ENCODE data around the gene SELENOI.

DNA sequence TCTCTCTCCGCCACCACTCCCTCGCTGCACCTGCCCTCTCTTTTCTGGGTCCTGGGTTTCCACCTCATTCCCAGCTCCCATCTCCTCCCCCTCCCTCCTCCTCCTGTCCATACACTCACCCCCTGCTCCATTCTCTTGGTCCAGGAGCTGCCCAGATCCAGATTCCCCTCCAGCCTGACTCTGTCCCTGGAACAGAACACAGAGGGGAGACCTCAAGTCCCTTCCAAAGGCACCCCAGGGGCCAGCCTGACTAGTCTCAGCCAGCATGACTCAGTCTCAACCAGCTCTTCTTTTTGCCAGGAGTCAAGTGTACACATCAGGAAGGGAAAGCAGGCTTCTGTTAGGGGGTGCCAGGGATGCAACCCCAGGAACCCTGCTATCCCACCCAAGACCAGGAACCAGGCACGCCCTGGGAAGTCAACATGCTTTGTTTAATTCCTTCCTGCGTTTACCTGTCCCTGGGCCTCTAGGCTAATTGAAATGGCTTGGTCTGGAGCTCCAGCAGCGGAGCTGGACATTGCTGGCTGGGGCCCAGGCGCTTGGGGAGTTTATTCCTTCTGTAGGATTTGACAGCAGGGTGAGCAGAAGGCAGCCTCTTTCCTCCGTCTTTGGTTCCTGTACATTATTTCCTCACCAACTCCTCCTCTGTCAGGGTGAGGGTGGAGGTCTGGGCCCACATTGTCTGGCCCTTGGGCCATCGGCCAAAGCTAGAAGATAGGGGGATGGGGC lies 28.4 kb upstream of the SELENOI start:
- TF ChIP-seq POLR2AphosphoS5 (IDR thresholded peaks at IDR 0.05; ENCODE audit: low read depth): no peak
- TF ChIP-seq, protein P1, sequence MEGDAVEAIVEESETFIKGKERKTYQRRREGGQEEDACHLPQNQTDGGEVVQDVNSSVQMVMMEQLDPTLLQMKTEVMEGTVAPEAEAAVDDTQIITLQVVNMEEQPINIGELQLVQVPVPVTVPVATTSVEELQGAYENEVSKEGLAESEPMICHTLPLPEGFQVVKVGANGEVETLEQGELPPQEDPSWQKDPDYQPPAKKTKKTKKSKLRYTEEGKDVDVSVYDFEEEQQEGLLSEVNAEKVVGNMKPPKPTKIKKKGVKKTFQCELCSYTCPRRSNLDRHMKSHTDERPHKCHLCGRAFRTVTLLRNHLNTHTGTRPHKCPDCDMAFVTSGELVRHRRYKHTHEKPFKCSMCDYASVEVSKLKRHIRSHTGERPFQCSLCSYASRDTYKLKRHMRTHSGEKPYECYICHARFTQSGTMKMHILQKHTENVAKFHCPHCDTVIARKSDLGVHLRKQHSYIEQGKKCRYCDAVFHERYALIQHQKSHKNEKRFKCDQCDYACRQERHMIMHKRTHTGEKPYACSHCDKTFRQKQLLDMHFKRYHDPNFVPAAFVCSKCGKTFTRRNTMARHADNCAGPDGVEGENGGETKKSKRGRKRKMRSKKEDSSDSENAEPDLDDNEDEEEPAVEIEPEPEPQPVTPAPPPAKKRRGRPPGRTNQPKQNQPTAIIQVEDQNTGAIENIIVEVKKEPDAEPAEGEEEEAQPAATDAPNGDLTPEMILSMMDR (conservative IDR thresholded peaks at IDR 0.05; ENCODE audit: low read depth in 2 of 2): no peak
- no peak for TF ChIP-seq JUNB (IDR thresholded peaks at IDR 0.05; ENCODE audit: unreplicated experiment)
- no peak for TF ChIP-seq EZH2 (IDR thresholded peaks at IDR 0.05; ENCODE audit: low read depth, unreplicated experiment)
- TF ChIP-seq, protein P2, sequence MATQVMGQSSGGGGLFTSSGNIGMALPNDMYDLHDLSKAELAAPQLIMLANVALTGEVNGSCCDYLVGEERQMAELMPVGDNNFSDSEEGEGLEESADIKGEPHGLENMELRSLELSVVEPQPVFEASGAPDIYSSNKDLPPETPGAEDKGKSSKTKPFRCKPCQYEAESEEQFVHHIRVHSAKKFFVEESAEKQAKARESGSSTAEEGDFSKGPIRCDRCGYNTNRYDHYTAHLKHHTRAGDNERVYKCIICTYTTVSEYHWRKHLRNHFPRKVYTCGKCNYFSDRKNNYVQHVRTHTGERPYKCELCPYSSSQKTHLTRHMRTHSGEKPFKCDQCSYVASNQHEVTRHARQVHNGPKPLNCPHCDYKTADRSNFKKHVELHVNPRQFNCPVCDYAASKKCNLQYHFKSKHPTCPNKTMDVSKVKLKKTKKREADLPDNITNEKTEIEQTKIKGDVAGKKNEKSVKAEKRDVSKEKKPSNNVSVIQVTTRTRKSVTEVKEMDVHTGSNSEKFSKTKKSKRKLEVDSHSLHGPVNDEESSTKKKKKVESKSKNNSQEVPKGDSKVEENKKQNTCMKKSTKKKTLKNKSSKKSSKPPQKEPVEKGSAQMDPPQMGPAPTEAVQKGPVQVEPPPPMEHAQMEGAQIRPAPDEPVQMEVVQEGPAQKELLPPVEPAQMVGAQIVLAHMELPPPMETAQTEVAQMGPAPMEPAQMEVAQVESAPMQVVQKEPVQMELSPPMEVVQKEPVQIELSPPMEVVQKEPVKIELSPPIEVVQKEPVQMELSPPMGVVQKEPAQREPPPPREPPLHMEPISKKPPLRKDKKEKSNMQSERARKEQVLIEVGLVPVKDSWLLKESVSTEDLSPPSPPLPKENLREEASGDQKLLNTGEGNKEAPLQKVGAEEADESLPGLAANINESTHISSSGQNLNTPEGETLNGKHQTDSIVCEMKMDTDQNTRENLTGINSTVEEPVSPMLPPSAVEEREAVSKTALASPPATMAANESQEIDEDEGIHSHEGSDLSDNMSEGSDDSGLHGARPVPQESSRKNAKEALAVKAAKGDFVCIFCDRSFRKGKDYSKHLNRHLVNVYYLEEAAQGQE (IDR thresholded peaks at IDR 0.05; ENCODE audit: unreplicated experiment): no peak
- no peak for TF ChIP-seq EZH2phosphoT487 (IDR thresholded peaks at IDR 0.05; ENCODE audit: unreplicated experiment)
- TF ChIP-seq CREB1 (CRISPR knock-in tag; IDR thresholded peaks at IDR 0.05; ENCODE audit: low read depth): no peak
- TF ChIP-seq, protein P3, sequence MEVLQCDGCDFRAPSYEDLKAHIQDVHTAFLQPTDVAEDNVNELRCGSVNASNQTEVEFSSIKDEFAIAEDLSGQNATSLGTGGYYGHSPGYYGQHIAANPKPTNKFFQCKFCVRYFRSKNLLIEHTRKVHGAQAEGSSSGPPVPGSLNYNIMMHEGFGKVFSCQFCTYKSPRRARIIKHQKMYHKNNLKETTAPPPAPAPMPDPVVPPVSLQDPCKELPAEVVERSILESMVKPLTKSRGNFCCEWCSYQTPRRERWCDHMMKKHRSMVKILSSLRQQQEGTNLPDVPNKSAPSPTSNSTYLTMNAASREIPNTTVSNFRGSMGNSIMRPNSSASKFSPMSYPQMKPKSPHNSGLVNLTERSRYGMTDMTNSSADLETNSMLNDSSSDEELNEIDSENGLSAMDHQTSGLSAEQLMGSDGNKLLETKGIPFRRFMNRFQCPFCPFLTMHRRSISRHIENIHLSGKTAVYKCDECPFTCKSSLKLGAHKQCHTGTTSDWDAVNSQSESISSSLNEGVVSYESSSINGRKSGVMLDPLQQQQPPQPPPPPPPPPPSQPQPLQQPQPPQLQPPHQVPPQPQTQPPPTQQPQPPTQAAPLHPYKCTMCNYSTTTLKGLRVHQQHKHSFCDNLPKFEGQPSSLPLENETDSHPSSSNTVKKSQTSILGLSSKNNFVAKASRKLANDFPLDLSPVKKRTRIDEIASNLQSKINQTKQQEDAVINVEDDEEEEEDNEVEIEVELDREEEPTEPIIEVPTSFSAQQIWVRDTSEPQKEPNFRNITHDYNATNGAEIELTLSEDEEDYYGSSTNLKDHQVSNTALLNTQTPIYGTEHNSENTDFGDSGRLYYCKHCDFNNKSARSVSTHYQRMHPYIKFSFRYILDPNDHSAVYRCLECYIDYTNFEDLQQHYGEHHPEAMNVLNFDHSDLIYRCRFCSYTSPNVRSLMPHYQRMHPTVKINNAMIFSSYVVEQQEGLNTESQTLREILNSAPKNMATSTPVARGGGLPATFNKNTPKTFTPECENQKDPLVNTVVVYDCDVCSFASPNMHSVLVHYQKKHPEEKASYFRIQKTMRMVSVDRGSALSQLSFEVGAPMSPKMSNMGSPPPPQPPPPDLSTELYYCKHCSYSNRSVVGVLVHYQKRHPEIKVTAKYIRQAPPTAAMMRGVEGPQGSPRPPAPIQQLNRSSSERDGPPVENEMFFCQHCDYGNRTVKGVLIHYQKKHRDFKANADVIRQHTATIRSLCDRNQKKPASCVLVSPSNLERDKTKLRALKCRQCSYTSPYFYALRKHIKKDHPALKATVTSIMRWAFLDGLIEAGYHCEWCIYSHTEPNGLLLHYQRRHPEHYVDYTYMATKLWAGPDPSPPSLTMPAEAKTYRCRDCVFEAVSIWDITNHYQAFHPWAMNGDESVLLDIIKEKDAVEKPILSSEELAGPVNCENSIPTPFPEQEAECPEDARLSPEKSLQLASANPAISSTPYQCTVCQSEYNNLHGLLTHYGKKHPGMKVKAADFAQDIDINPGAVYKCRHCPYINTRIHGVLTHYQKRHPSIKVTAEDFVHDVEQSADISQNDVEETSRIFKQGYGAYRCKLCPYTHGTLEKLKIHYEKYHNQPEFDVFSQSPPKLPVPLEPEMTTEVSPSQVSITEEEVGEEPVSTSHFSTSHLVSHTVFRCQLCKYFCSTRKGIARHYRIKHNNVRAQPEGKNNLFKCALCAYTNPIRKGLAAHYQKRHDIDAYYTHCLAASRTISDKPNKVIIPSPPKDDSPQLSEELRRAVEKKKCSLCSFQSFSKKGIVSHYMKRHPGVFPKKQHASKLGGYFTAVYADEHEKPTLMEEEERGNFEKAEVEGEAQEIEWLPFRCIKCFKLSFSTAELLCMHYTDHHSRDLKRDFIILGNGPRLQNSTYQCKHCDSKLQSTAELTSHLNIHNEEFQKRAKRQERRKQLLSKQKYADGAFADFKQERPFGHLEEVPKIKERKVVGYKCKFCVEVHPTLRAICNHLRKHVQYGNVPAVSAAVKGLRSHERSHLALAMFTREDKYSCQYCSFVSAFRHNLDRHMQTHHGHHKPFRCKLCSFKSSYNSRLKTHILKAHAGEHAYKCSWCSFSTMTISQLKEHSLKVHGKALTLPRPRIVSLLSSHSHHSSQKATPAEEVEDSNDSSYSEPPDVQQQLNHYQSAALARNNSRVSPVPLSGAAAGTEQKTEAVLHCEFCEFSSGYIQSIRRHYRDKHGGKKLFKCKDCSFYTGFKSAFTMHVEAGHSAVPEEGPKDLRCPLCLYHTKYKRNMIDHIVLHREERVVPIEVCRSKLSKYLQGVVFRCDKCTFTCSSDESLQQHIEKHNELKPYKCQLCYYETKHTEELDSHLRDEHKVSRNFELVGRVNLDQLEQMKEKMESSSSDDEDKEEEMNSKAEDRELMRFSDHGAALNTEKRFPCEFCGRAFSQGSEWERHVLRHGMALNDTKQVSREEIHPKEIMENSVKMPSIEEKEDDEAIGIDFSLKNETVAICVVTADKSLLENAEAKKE (CRISPR knock-in tag; IDR thresholded peaks at IDR 0.05): no peak
- TF ChIP-seq, protein P4, sequence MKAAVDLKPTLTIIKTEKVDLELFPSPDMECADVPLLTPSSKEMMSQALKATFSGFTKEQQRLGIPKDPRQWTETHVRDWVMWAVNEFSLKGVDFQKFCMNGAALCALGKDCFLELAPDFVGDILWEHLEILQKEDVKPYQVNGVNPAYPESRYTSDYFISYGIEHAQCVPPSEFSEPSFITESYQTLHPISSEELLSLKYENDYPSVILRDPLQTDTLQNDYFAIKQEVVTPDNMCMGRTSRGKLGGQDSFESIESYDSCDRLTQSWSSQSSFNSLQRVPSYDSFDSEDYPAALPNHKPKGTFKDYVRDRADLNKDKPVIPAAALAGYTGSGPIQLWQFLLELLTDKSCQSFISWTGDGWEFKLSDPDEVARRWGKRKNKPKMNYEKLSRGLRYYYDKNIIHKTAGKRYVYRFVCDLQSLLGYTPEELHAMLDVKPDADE (IDR thresholded peaks at IDR 0.05): no peak
- TF ChIP-seq NANOG (IDR thresholded peaks at IDR 0.05; ENCODE audit: borderline replicate concordance): no peak
- no peak for TF ChIP-seq ZNF114 (CRISPR knock-in tag; IDR thresholded peaks at IDR 0.05)
- TF ChIP-seq ZNF331 (CRISPR knock-in tag; IDR thresholded peaks at IDR 0.05; ENCODE audit: low read depth): no peak
